ENCODE measurements around the gene AAMP. TPM values are rescaled to one million over a fixed set of nuclear protein-coding genes. Genes with fewer than 3 reads are reported as not detected.

AAMP gene
- total RNA-seq, 1 experiment from 2014 or later, result 98.7 TPM

- H3K9me3 Mint-ChIP-seq (ENCODE audit: unreplicated experiment), result no peaks in the 10 kb centered on the region
- peak; percentile 88 for TF ChIP-seq CTCF (IDR thresholded peaks at IDR 0.05; ENCODE audit: unreplicated experiment)
- DNase-seq (ENCODE audit: unreplicated experiment), result peak; percentile 96
- H3K4me1 Mint-ChIP-seq (ENCODE audit: insufficient read depth, unreplicated experiment), result peaks cover 35% of the 10 kb centered on the region
- peak overlapping the region; percentile 97 for H3K4me3 Mint-ChIP-seq (ENCODE audit: unreplicated experiment)
- ChIA-PET CTCF (interaction anchor here (0.6 to 7.7 kb wide), 24 partner anchors 12 to 194 kb away, joined by 3 to 215 read pairs (median 4); partner anchors contain the start of genes ARPC2, CATIP, CTDSP1 and GPBAR1), POLR2A (interaction anchor here (0.7 to 8.0 kb wide), 11 partner anchors 14 to 297 kb away, joined by 3 to 390 read pairs (median 7); partner anchors contain the start of genes ARPC2 and TMBIM1)
- peaks cover 79% of the 10 kb centered on the region for H3K36me3 Mint-ChIP-seq (ENCODE audit: insufficient read depth, unreplicated experiment)
- no TSS peak for BruUV-seq (replicated peaks)
- intact Hi-C loops (cut with micrococcal nuclease), result loop anchor here (1.0 kb wide), 5 partner anchors 12 to 124 kb away; partner anchors contain the start of gene CATIP
- H3K27ac Mint-ChIP-seq (ENCODE audit: low read depth, unreplicated experiment), result peak overlapping the region; percentile 88
- H3K27me3 Mint-ChIP-seq (ENCODE audit: insufficient read depth, unreplicated experiment), result no peaks in the 10 kb centered on the region
These were observed 2.7 kb upstream of the AAMP start for GRCh38 chr2:218272531-218273212.

- ChIA-PET POLR2A (interaction anchor here (0.9 to 8.0 kb wide), 15 partner anchors 15 to 978 kb away, joined by 3 to 390 read pairs (median 9); partner anchors contain the start of genes ARPC2, CATIP, CTDSP1 and TMBIM1), CTCF (interaction anchor here (0.5 to 7.7 kb wide), 26 partner anchors 12 to 1302 kb away, joined by 3 to 215 read pairs (median 4); partner anchors contain the start of genes ARPC2, CATIP, GPBAR1 and TMBIM1)
- Mint-ChIP-seq H3K36me3 (ENCODE audit: insufficient read depth, unreplicated experiment) (peaks cover 79% of the 10 kb centered on the region), H3K4me3 (ENCODE audit: unreplicated experiment) (peak overlapping the region; percentile 97), H3K27ac (ENCODE audit: low read depth, unreplicated experiment) (peak overlapping the region; percentile 88), H3K4me1 (ENCODE audit: insufficient read depth, unreplicated experiment) (peaks cover 37% of the 10 kb centered on the region), H3K9me3 (ENCODE audit: unreplicated experiment) (no peaks in the 10 kb centered on the region), H3K27me3 (ENCODE audit: insufficient read depth, unreplicated experiment) (no peaks in the 10 kb centered on the region)
- no peak for DNase-seq (ENCODE audit: unreplicated experiment)
- no peak for TF ChIP-seq CTCF (IDR thresholded peaks at IDR 0.05; ENCODE audit: unreplicated experiment)
- intact Hi-C loops (cut with micrococcal nuclease), result loop anchor here (1.0 kb wide), 5 partner anchors 12 to 124 kb away; partner anchors contain the start of gene CATIP
- BruUV-seq (replicated peaks), result no TSS peak
These were observed 2.1 kb upstream of the AAMP start for GRCh38 chr2:218271865-218272530.

- no peak for TF ChIP-seq CTCF (IDR thresholded peaks at IDR 0.05; ENCODE audit: unreplicated experiment)
- no peak for DNase-seq (ENCODE audit: unreplicated experiment)
- H3K36me3 Mint-ChIP-seq (ENCODE audit: insufficient read depth, unreplicated experiment), result peaks cover 74% of the 10 kb centered on the region
- BruUV-seq (replicated peaks), result no TSS peak
- H3K4me1 Mint-ChIP-seq (ENCODE audit: insufficient read depth, unreplicated experiment), result peaks cover 42% of the 10 kb centered on the region
- CTCF ChIA-PET, result interaction anchor here (0.6 to 7.7 kb wide), 24 partner anchors 11 to 1303 kb away, joined by 3 to 215 read pairs (median 4); partner anchors contain the start of genes ARPC2, CATIP, GPBAR1 and TMBIM1
- no peaks in the 10 kb centered on the region for H3K27me3 Mint-ChIP-seq (ENCODE audit: insufficient read depth, unreplicated experiment)
- H3K27ac Mint-ChIP-seq (ENCODE audit: low read depth, unreplicated experiment), result peak overlapping the region; percentile 88
- H3K9me3 Mint-ChIP-seq (ENCODE audit: unreplicated experiment), result no peaks in the 10 kb centered on the region
- intact Hi-C loops (cut with micrococcal nuclease), result no loop called here
- peak overlapping the region; percentile 97 for H3K4me3 Mint-ChIP-seq (ENCODE audit: unreplicated experiment)
- POLR2A ChIA-PET, result interaction anchor here (0.9 to 8.0 kb wide), 14 partner anchors 16 to 978 kb away, joined by 3 to 390 read pairs (median 8); partner anchors contain the start of genes ARPC2, CATIP, CTDSP1 and TMBIM1
These were observed 1.5 kb upstream of the AAMP start for GRCh38 chr2:218271487-218271797.
